NAMALWA (cell line): Measurements from ENCODE around the gene TAGLN2.
"Not testable (repeated sequence)": the region's sequence is repeated elsewhere in the genome, so short reads cannot be mapped to it uniquely, and the experiment has no call there.

Experiments used
- DNase-seq: peaks from one replicate; pipeline ENCODE4 v3.0.0-alpha.2; 2015; ENCODE audit warnings: low spot score

The TAGLN2 gene

GRCh38 chr1:159899634-159900033 lies 25.7 kb downstream of the TAGLN2 start:
- DNase-seq: not testable (repeated sequence)

DNA sequence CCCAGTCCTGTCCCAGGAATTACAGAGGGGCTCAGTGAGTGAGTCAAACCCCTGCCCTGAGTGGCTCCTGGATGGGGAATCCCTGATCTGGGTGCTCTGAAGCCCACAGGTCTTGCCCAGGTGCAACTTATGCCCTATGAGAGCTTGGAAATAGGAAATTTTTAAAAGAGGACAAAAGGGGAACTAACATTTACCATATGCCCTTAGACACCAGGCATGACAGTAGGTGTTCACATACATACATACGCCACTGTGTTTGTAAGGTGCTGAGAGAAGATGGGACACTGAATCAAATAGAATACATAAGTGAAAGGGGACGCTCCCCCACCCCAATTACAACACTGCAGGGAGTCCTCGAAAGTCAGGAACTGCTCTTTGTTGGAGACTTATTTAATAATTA lies 26.8 kb downstream of the TAGLN2 start:
- DNase-seq: no peak

GRCh38 chr1:159897962-159898361 lies 27.3 kb downstream of the TAGLN2 start:
- DNase-seq: no peak

DNA sequence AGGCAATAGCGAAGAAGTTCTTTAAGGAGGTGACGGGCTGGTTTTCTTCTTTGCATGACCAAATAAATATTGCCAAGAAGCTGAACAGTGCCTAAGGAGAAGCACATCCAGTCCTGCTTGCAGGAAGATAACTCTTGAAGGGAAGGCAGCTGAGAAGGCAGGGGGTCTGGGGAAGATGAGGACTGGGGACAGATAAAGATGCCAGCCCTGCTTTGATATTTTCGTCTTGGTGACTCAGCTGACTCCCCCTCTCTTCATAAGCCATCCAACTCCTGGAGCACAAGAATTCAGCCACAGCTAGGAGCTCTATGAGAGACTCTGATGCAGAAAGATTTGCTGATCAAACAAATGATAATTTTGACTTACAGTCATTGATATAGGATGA lies 28.8 kb downstream of the TAGLN2 start:
- DNase-seq: no peak

DNA sequence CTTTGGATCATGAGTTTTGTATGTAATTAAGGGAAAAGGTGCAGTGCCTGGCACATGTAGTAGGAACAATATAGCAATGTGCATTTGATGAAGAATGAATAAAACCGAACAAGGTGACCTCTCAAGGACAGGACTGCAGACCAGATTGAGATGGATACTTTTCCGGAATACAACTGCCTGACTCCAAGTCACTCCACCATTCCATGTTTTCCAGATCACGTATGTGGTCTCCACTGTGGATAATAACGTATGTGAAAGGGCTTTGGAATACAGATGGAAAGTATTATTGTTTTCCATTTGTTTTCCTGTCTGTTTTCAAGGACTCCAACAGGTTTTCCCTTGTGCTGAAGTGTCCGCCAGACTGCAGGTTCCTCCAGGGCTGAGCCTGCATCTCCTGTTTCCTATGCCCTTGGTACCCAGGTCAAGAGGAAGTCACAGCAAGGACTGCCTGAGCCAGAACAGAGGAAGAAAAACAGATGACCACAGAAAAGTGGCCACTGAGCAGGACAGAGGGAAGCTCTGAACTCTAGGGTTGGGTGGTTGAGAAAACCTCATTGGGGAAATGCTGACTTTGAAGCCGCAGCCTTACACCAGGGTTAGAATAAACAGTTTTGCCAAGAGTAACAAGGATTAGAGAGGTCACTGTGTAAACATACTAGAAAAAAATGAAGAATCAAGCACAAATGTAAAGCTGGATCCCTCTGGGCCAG lies 29.3 kb downstream of the TAGLN2 start:
- no peak for DNase-seq

DNA sequence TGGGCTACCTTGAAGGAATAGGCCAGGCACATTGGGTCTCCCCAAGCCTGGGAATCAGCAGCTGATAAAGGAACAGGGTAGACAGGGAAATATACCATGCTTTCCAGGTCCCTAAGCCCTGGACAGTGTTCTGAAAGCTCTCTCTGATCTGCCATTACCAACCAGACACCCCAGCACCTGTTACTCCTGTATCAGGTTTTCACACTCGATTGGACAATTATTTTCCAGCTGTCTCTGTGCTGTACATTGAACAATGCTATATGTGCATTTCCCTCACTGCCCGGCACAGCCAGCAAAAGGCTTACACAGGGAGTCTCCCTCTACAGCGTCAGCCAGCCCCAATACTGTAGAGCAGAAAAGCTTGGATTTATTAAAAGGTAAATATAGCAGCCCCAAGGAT lies 30.0 kb downstream of the TAGLN2 start:
- DNase-seq: no peak

DNA sequence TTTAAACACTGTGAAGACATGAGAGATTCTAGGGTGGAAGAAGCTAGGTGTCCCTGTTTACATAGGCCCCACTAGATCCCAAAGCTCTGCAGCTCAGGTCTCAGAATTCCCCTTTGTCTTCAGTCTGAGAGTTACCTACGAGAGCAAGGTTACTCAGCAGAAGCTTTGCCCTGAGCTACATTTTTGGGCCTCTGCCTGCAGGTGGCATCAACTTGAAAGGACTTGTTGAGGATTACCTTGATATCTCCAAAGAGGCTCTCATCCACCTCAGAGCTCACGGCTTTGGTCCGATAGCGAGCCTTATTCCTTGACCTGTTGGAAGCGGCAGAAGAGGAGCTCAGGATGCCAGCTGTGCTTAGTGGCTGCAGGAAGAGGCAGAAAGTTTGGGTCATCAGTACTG lies 32.4 kb downstream of the TAGLN2 start:
- no peak for DNase-seq

DNA sequence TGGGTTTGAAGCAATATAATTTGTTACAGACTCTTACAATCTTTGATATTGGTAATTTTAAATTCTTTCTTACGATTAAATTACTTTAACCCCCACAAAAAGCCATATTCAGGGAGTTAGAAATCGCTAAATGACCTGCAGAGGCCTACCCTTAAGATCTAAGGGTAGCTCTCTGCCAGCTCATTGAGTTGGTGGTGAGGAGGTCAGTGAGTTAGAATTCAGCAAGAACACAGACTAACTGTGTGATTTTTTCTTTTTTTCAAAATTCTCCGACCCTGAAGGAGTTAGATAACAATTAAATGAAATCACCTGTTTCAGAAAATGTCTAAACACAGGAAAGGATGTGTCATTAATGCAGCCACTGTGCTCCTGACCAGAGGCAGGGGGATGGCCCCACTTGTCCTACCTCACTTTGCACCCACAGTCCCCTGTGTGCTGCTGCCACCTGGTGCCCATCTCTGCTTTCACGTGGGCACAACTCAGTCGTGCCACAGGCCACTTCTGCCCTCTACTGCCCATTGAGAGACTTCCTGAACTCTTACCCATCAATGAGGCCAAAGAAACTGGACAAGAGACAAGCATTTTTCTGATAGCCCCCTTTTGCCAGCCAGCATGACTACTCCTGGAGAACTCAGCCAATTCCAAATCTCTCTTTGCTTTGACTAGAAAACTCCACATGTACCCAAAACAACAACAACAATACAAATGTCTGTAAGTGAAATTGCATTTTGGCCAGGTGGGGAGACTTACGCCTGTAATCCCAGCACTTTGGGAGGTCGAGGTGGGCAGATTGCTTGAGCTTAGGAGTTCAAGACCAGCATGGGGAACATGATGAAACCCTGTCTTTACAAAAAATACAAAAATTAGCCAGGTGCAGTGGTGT lies 33.8 kb downstream of the TAGLN2 start:
- peak; percentile 82 for DNase-seq

DNA sequence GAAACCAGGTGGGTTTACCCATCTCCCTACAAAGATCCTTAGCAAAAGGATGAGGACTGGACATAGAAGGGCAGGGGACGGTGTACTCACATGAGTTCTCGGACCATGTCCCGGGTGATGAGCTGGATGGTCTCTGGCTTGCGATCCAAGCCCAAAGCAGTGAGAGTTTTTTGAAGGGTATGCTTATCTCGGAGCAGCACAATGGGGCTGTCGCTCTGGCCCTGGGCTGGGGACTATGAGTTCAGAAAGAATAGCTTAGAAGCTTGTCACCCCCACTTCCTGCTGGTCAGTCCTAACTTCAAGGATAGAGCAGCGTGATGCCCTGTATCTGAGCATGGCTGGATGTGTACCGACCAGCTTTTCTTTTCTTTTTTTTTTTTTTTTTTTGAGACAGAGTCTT lies 34.9 kb downstream of the TAGLN2 start:
- no peak for DNase-seq

- DNase-seq: peak; percentile 57
Observed at GRCh38 chr1:159889821-159890252, 35.5 kb downstream of the TAGLN2 start.

DNA sequence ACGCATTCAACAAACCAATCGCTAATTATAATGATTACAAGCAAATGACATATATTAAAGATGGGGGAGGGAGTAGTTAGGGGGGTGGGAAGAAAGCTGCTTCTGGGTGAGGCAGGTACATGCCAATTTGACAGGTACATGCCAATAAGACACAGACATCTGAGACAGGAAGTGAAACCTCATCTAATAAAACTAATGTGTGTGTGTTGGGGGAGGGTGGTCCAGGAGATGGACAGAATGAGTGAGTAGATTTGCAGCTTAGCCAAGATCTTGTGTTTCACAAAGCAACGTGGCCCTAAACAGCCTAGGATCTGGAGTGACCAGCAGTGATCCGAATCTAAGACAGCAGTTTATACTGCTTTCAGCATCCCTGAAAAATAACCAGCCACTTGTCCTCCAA lies 36.1 kb downstream of the TAGLN2 start:
- peak; percentile 26 for DNase-seq

DNA sequence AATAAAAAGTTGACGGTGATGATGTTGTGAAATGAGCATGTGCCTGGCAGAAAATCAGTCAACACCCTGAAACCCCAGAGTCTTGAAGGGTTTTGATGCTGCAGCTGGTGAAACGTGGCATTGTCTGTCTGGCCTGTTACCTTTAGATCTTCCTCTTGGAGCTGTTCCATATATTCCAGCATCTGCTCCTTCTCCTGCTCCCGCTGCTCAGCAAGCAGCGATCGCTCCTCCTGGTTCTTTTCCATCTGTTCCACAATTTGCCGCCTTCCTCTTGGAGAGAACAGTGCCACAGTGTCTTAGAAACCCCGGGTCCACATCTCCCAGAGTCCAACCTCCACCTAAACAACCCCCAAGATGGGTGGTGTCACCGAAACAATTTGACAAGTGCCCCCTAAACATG lies 41.0 kb downstream of the TAGLN2 start:
- no peak for DNase-seq

- DNase-seq: no peak
Observed at GRCh38 chr1:159883134-159883533, 42.2 kb downstream of the TAGLN2 start.

DNA sequence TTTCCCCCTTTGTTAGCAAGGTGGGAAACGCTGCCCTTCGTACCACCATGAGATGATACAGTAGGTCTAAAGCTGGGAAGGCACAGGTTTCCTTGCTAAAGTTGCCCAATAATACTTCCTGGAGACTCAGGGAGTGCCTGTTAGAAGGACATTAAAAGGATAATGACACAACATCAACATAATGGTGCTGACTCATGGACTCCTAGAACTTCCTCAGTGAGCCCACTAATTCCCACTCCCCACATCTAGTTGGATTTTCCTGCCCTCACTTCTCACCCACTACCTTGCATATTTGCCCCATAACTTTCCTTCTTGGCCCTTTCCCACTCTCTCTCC lies 42.8 kb downstream of the TAGLN2 start:
- no peak for DNase-seq

DNA sequence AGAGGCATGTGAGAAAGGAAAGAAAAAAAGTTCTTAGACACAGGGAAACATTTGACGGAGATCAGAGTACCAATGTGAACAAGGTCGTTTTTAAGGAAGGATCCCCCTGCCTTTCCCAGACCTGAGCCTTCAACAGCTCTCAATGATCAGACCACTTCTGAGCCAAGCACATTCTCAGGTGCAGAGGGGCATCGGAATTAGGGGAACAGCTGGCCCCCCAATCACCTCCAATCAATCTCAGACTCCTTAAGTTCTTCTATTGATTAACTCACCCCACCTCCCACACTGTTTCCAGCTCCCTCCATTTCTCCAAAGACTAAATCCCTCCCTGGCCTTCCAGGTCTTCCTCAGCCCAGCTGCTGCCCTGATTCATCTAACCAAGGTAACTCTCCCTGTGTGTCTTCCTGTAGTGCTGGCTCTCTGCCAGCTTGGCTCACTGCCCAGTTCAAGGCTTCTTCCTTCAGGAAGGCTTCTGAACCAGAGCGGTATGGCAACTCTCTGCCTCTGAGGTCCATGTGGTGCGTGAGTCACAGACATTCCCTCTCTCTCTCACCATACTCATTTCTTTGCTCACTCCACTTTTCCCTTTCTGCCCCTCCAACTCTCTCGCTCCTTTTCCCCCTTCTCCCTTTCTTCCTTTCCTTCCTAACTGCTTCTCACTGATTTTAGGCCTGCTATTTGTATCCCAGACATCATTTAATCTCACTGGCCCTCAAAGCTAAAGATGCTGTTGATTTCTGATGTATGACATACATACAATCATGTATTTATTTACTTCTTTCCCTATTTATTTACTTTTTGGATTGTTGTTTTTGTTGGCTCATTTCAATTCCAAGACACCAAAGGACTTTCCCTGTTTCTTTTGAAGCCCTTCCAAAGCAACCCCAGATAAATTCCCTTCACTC lies 43.4 kb downstream of the TAGLN2 start:
- no peak for DNase-seq

DNA sequence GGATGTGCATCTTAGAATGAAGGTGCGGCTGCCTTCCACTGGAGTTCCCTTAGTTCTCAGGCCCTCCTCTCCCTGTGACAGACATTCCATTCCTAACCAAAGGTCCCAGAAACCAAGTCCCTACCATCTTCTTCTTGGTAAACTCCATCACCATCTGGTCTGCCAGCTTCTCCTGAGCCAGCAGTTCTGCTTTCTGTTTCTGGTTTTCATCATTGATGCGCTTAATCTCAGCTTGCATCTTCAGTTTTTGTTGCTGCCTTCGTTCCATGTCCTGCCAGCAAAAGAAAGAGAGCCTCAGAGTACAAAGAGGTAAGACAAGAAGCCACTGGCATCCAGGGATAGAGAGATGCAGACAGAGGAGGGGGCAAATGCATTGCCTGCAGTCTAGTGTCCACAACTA lies 44.9 kb downstream of the TAGLN2 start:
- no peak for DNase-seq

- DNase-seq: no peak
Observed at GRCh38 chr1:159879977-159880376, 45.3 kb downstream of the TAGLN2 start.

DNA sequence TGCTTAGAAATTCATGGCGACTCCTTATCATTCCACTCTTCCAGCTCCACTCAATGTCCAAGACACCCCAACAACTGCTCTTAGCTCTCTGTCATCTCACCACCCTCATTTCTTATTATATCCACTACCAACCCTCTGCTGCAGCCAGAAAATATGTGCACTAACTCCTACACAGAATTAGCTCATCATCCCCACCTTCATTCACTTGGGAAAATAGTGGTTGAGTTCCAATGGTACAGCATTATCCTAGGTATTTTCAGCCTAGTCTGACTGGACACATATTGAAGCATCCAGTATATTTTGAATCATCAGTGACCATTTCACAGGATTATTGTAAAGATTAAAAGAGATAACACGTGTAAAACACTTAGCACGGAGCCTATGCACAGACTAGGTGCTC lies 46.2 kb downstream of the TAGLN2 start:
- DNase-seq: no peak

- DNase-seq: no peak
Observed at GRCh38 chr1:159877695-159878444, 47.4 kb downstream of the TAGLN2 start.

DNA sequence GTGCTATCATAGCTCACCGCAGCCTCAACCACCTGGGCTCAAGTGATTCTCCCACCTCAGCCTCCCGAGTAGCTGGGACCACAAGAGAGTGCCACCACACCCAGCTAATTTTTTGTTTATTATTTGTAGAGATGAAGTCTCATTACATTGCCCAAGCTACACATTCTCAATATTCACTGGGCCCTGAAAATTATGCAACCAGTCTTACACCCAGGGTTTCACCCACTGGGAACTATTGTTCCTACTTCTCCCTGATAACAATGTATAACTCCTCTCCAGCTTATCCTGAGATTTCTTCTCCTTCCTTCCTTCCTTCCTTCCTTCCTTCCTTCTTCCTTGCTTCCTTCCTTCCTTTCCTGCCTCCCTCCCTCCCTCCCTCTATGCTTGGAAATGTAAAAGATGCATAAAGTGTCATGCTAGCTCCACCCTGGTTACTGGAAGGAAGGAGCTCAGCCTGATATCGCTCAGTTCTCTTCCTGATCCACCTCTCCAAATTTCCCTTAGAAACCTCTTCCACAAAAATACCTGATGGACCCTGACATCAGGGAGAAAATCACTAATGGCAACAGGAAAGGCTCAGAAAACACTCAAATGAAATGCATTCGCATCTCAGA lies 51.7 kb downstream of the TAGLN2 start:
- DNase-seq: no peak

DNA sequence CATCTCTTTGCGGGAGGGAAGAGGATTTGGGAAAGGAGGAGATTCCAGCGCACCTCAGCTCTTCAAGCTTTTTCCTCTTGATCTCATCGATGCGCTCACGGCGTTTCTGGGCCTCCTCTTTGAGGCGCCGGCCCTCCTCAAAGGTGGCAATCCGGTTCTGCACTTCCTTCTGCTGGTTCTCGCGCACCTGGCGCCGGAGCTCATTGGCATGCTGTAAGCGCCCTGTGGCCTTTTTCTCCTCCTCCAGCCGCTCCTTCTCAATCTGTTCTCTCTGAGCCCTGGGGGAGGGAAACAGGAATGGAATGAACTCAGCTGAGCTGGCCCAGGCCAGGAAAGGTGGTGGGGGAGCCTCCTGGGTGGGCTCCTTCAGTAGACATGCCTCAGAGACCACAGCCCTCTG lies 52.4 kb downstream of the TAGLN2 start:
- no peak for DNase-seq
